GM21576 (cell line): ENCODE data around the gene GRPEL2.
A peak's percentile ranks its signal among the peaks of the same experiment; 100 is the strongest.
"Not testable (repeated sequence)": the region's sequence is repeated elsewhere in the genome, so short reads cannot be mapped to it uniquely, and the experiment has no call there.

Experiments
- ATAC-seq: cut with Tn5 transposase; IDR thresholded peaks from one replicate; pipeline ENCODE4 v1.9.1; 2021; ENCODE audit warnings: mild to moderate bottlenecking, moderate library complexity; ENCODE audit not compliant: unreplicated experiment

Gene GRPEL2

DNA sequence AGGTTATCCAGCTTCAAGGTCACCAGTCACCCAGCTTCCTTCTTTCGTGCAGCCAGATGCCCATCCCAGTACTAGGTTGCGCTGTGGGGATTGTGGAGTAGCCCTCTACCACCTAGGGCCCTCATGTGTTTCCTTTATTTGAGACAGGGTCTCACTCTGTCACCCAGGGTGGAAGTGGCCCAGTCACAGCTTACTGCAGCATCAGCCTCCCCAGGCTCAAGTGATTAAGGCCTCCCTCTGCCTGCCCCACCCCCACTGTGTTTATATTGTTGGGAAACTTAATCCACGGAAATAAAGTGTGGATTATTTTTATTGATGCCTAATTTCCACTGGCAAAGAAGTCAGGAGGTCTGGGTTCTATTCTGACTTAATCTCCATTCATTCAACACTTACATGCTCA is 29.5 kb downstream of the GRPEL2 start:
- ATAC-seq = no peak

DNA sequence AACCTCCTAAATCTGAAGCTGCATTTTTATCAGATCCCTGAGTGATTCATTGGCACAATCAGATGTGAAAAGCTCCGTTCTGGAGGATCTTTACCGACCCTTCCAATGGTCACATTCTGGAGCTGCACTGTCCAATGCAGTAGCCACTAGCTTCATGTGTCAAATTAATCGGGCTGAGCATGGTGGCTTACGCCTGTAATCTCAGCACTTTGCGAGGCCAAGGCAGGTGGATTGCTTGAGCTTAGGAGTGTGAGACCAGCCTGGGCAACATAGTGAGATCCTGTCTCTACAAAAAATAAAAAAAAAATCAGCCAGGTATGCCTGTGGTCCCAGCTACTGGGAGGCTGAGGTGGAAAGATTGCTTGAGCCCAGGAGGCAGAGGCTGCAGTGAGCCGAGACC is 30.1 kb downstream of the GRPEL2 start:
- no peak for ATAC-seq

DNA sequence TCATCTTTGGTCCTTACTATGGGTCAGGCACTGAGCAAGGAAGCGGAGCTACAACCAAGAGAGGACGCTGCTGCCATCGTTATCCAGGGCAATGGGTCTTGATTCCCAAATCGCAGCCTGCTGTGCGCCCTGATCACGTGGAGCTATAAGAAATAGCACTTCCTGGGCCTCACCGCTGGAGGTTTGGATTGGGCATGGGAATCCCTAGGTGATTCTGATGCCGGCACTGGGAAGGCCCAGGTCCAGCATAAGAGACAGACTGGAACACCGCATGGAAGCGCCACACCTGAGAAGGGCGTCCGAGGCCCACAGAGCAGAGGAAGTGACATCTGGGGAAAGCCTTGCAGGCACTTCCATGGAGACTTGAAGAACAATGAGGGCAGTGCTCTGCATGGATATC is 30.8 kb downstream of the GRPEL2 start:
- ATAC-seq = no peak

DNA sequence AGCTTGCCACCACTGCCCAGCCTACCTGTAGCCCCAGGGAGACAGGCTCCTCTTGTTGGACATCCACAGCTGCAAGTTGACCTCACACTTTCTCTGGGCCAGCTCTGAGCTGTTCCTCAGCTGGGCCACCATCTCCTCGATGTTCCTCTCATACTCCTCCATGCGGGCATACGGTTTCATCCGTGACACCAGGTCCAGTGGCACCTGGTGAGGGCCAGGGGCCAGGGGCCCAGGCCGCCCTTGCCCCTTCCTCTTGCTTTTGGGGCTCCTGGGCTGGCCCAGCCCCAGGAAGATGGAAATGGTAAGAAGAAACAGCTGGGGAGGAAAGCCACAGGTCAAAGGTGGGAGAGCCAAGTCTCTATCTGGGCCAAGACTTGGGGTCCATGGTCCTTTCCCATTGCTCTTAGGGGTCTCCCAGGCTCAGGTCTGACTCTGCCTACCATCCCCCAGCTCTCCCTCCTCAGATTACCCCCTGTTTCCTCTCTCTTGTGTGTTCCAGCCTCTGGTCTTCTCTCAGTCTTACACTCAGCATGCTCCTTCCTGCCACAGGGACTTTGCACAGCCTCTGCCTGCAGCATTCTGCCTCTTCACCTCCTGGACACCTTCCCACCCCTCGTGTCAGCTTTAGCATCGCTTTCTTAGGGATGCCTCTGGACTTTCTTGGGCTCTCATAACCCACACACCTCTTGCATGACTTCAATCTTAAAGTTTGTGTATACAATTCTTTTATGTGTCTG is 31.6 kb downstream of the GRPEL2 start:
- ATAC-seq = no peak

DNA sequence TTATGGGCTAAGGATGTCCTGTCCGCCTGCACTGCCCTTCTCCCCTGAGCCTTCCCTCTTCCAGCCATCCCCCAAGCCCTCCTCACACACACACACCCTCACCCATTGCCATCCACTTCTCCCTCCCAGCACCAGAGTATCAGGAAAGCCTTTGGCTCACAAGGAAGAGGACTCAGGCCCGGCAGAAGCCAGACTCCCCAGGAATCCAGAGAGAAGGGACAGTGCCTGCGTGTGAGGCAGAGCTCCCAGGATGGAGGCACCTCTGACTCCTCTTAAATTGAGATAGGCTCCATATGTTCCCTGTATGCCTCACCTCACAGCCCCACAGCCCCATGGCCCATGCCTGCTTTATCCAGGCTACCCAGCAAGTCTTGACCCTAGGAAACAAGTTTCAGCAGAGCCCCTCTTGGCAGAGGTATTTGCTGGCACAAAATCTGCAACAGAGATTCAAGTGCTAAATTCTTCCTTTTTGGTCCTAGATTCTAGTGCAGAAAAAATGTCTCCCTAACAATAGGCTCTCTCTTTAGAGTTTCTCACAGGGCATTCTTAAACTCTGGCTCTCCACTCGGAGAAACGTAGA is 33.0 kb downstream of the GRPEL2 start:
- ATAC-seq = no peak

DNA sequence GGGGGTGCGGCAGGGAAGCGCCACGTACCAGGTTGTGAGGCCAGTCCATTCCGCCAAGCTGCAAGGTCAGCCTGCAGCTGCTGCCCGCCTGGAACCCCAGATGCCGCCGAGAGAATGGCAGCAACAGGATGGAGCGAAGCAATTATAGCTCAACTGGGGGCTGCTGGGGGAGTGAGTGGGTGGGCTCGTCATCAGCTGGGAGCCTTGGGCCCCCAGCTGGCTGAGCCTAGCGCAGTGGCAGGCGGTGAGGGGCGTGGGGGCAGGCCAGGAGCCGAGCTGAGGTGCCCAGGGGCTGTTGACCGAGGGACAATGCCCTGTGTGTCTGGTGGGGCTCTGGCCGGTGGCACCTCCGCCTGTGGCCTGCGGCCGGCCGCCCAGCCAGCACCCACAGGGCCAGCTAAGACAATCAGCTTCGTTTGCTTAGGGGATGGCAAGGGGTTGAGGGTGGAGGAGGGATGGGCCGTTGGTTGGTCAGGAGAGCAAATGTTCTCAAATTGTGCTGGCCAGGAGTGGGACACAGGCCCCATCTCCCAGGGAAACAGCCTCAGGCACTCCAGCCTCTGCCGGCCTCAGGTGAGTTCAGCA is 34.0 kb downstream of the GRPEL2 start, which contains the start of gene IL17B:
IL17B (minus strand) TSS at position 116 of the 585 bp plus-strand sequence; CDS start at position 49, 67 bp downstream.
- no peak for ATAC-seq

DNA sequence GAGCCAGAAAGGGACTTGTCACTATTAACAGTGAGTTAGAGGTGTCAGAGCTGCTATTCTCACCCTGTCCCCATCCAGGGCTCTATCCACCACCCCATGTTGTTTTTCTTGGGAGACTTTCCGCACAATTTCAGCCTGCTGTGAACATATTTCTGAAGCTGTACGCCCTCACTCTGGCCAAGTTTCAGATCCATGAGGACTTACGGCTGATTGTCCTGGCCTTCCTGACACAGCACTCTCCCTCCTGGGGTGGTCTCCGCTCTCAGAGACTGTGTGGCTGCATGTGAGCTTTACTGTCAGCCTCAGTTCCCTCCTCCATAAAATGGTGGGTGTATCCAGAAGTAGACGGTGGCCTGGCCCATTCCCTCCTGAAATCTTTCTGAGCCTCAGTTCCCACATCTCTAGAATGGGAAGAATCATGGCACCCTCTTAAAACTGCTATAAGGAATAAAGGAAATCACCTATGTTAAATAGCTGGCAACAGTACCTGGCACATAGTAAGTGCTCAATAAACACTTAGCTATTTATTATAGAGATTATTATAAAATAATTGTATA is 34.6 kb downstream of the GRPEL2 start:
- no peak for ATAC-seq

DNA sequence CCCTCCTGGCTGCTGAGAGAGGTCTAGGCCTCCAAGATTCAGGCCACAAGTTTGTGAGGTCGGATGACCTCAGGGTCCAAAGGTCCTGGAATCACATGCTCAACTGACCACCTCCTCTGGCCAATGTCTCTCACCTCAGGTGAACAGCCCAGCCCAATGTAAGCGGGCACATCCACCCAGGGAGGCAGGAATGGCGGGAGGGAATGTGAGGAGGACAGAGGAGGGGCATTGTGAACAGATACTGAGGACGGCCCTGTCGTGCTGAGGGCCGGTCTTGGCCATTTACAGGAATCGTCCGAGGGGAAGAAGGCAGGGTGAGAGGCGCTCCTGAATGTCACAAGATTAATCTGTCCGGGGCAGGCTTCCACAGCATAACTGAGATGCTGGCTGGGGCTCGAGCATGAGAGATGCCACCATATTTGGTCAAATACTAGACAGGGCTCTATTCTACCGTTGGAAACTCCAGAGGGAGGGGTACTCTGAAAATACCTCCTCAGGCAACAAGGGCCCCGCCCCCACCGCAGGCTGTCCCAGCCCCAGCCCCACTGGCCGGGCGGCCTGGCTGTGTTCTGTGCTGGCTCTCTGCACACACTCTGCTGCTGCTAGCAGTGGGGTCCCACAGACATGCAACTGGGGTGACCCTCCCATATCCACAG is 35.3 kb downstream of the GRPEL2 start:
- ATAC-seq = no peak

DNA sequence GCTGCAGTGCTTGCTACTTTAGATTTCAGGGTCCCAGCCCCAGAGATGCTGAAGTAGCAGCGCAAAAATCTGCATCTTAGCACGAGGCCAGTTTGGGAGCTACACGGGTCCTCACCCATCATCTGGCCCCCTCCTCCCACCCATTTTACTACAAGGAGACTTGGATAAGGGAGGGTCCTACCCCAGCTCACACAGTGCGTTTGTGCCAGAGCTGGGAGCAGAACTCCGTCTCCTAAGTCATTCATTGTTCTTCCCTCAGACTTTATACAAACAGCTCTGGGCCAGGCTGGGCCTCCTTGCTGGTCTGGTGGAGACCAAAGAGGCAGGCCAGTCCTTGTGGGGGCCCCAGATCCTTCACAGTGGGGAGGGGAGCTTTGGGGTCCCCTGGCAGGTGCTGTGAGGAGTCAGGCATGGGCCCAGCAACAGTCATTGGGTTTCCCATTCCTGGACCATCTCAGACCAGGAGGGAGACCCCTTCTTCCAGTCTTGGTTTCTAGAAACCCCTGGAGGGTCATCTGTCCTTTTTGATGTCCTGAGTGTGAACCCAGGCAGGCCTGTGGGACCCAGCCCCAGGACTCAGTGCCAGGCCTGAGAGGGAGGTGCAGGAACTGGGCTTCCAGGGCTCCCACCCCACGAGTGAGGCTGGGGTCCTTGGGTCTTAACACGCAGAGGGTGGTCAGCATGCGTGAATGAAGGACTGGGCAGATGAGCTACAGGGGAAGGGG is 36.1 kb downstream of the GRPEL2 start:
- no peak for ATAC-seq

DNA sequence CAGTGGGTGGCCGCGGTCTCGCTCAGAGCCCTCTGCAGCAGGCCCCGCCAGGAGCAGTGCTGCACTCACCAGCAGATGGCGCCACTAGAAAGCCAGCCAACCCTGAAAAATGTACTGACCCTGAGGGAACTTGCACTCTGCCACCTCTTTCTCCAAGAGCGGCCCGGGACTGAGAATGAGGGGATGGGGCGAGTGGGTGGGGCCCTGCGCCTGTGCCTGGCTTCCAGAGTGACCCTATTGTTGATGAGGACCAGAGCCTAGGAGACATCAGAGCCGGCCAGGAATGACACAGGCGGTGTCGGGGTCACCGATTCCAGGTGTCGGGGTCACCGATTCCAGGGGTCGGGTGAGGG is 36.7 kb downstream of the GRPEL2 start:
- peak; percentile 68 for ATAC-seq

DNA sequence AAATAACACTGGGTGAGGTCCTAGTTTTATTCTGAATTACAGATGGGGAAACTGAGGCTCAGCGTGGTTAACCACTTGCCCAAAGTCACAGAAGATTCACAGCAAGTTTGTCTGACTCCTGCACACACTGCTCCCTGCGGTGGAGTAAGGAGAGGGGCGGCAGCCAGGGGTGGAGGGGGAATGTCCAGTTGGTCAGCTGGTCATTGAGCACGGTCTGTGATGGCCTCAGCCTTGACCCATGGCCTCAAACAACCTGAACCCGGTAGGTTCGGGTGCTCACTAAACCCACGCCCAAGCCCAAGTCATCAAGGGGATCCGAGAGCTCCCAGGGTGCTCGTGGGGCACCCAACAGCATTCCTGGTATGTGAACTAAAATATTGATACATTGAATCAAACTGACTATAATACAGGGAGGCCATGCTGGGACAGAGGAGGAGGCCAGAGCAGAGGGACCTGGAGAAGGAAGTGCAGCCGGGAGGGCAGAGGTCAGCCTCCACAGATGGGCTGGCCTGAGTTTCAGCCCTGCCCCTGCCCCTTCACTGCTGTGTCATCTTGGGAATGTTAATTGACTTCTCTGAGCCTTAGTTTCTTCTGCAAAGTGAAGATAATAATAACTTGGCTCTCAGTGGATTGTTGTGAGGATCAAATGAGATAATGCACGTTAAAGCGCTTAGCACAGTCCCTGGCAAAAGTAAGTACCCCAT is 37.4 kb downstream of the GRPEL2 start:
- no peak for ATAC-seq

DNA sequence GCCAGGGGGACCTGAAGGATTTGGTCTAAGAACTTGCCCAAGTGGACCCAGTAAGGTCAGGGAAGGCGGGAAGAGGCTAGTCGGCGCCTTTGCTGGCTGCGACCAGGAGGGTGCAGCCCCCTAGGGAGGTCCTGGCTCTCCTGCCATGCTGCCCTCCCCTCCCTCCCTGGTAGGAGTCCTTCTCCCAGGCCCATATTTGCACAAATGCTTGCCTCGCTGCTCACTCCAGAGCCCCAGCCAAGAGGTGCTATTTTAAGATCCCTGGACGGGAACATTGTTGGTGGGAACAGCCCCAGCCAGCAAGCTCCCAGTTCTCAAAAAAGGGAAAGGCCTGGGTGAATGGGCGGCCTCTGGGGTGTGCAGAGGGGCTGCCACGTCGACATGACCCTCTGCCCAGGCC is 38.1 kb downstream of the GRPEL2 start:
- ATAC-seq = no peak

DNA sequence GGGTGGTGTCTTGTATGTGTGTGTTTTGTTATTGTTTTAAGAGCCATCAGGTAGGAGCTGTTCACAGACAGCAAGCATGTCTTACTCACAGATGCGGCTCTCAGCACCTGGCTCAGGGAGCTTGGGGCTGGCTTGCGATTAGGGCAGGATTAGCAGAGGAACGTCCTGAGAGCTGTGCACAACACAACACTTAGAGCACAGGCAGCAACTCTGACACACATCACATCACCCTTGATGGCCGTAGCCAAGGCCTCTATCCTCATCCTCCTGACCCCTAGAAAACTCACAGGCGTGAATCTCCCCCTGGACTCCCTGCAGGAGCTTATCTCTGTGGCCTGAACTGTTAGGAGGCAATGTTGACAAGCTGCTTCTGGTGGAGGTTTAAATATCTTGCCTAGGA is 40.9 kb downstream of the GRPEL2 start:
- no peak for ATAC-seq

DNA sequence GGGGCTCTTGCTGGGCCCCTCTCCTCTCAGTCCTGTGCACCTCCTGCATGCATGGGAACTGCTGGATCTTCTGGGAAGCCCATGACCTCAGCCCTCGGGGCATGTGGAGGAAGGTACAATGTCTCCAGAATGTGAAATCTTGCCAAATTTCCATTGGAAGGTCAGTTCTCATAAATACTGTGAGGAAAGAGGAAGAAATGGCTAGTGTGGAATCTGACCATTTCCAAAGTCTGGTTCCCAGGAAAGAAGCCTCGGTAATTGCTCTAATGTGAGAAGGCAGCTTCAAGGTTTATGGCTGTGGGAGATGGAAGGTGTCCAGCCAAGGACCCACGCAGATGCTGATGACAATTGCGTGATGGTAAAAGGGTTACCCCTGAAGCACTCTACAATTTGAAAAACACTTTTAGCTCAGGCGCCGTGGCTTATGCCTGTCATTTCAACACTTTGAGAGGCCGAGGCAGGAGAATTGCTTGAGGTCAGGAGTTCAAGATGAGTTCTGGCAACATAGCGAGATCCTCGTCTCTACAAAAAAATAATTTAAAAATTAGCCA is 41.9 kb downstream of the GRPEL2 start:
- no peak for ATAC-seq

DNA sequence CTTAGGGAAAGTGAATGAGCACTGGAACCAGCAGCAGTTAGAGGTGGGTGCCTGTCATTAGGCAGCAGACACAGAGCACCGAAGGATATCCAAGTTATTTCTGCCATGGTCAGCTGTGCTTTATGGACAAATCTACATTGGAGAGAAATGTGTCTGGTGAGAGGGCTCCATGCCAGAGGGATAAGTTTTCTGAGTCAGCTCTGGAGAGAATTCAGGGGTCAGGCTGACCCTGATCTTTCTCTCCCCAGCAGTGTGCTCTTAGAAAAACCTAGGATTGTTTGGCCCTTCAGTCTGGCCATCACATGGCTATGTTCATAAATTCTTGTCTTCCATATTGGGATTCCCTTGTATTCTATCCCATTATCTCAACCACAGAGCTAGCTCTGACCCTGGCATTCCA is 42.7 kb downstream of the GRPEL2 start:
- no peak for ATAC-seq

DNA sequence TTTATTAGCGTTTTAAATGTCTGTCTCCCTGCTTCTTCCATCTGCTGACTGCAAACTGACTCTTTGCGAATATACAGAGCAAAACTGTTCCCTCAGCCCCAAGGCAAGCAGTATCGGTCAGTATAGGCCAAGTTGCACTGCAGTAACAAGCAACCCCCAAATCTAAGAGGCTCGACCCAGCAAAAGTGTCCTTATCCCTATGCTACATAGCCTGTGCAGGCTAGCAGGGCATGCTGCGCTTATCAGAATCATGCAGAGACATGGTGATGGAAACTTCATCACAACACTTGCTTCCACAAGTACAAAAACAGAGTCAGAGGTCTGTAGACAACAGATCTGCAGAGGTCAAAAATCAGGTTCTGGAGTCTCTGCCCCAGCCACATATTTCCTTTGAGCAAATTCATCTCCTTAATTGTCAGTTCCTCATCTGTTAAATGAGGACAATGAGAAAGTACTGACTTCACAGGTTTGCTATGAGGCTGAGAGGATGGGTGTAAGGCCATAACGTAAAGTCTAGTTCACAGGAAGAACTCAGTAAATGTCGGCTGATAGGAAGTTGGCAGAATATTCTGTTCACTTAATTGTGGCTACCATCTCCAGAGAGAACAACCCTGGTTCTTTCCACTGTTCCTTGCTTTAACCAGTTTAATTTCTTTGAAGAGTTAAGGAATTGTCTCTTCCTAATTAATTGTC is 43.3 kb downstream of the GRPEL2 start:
- ATAC-seq = no peak

DNA sequence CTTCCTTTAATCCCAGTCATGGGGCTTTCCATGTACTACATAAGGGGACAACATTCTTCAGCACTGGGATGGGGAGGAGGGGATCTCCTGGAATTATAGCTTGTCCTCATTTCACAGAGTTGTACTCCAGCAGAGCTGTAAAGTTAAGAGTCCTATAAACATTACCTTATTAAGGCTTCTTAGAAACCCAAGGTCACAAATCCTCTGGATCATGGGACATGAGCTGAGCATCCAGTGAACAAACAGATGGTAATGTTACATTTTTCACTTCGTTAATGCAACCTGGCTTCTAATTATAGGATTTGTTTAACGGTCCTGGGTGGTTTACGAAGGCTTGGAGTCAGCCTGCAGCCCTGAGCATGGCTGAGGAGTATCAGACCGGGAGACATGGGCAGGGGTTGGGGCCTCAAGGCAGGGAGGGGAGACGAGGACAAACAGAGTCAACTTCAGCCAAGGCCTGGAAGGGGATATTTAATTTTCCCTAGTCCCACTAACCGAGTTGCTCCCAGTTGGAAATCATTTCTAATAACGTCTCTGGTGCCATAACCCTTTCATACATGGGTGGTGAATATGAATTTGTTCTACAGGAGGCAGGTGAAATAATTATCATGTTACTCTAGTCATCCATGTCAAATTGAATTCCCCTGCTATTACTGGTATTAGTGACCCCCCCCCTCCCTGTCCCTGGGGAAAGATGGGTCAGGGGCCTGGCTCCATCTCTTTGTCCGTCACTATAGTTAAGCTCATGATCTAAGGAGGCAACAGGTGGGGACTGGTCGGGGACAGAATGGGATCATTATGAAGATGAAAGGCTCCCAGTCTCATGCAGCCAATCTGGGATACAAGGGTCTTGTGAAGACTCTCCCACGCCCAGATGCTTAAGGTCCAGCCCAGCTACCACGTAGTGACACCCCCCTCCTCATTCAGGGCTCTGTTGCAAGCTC is 44.5 kb downstream of the GRPEL2 start:
- no peak for ATAC-seq

DNA sequence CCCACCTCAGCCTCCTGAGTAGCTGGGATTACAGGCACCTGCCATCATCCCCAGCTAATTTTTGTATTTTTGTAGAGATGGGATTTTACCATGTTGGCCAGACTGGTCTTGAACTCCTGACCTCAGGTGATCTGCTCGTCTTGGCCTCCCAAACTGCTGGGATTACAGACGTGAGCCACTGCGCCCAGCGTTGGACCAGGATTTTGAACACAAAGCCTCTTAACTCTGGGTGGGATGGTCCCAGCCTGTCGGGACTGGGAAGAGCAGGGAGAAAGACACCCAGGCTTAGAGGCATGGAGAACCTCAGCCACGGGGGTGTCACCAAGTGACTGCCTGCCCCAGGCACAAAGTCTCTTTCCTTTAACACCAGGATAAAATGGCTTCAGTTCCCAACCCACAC is 45.8 kb downstream of the GRPEL2 start:
- not testable (repeated sequence) for ATAC-seq
